GM23338 (cell line): Measurements from ENCODE around the gene HACE1.

ENCODE experiments used
- CTCF ChIP-seq, 2 experiments: fragments of 200-600 bp in 1 of 2; sonication (generic) in 1 of 2; conservative IDR thresholded peaks; 2 replicates each; pipeline versions ENCODE4 v1.5.1 to v1.6.1; 2016 to 2017; ENCODE audit warnings: antibody characterized with exemption in 2 of 2, low read depth in 2 of 2, mild to moderate bottlenecking in 2 of 2, moderate library complexity in 1 of 2
- POLR2AphosphoS5 ChIP-seq: IDR thresholded peaks from 2 replicates; pipeline ENCODE4 v1.6.1; 2016; ENCODE audit warnings: antibody characterized with exemption, low read depth

DNA sequence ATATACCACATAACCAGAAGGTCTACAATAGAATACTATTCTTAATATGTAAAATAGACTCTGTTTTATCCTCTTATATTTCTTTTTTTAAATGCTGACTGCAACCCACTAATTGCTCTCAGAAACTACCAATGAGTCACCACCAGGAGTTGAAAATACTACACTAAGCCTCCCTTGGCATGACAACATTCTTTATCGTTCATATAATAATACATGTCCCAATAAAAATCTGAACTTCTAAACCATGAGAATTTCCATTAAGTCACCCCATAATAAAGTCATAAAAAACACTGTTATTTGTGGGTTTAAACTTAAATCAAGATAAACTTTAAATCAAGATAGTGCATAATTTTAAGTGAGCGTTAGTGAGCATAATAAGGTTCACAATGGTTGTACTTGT lies 4.2 kb downstream of the HACE1 start:
- TF ChIP-seq CTCF (conservative IDR thresholded peaks at IDR 0.05; ENCODE audit: low read depth in 2 of 2) (no peak), POLR2AphosphoS5 (no peak)
